DOHH2 (cell line): ENCODE results near the gene ENPP7.
"Not testable (repeated sequence)": the region's sequence is repeated elsewhere in the genome, so short reads cannot be mapped to it uniquely, and the experiment has no call there.

Experiments
- H3F3A ChIP-seq: fragments of 200-600 bp; sonication (generic), shearing (Covaris generic); 2 replicates; pipeline ENCODE4 v1.6.0; 2016; ENCODE audit warnings: antibody characterized with exemption, mild to moderate bottlenecking; ENCODE audit not compliant: control insufficient read depth, insufficient read depth
- H3K27ac ChIP-seq: fragments of 200-600 bp; sonication (generic); 2 replicates; pipeline ENCODE4 v1.5.1; 2014; ENCODE audit warnings: low read depth, mild to moderate bottlenecking, low read length, moderate library complexity
- H3K27me3 ChIP-seq: fragments of 200-600 bp; sonication (generic); 2 replicates; pipeline ENCODE4 v1.6.1; 2014; ENCODE audit warnings: mild to moderate bottlenecking, low read length, mixed read lengths; ENCODE audit not compliant: control insufficient read depth
- H3K36me3 ChIP-seq: fragments of 200-600 bp; sonication (generic); 2 replicates; pipeline ENCODE4 v1.6.1; 2014; ENCODE audit warnings: mild to moderate bottlenecking, low read length, moderate library complexity, mixed read lengths; ENCODE audit not compliant: control insufficient read depth
- H3K4me1 ChIP-seq: fragments of 200-600 bp; sonication (generic); 2 replicates; pipeline ENCODE4 v1.6.1; 2014; ENCODE audit warnings: mild to moderate bottlenecking, low read length, mixed read lengths; ENCODE audit not compliant: control insufficient read depth
- H3K4me2 ChIP-seq: fragments of 200-600 bp; sonication (generic); 2 replicates; pipeline ENCODE4 v1.6.0; 2014; ENCODE audit warnings: mild to moderate bottlenecking, low read length, moderate library complexity
- H3K4me3 ChIP-seq: fragments of 200-600 bp; sonication (generic); 2 replicates; pipeline ENCODE4 v1.5.1; 2014; ENCODE audit warnings: mild to moderate bottlenecking, low read length, mixed read lengths
- H3K79me2 ChIP-seq: fragments of 200-600 bp; sonication (generic); 2 replicates; pipeline ENCODE4 v1.6.1; 2014; ENCODE audit warnings: mild to moderate bottlenecking, low read length, mixed read lengths; ENCODE audit not compliant: control insufficient read depth
- H3K9me2 ChIP-seq: fragments of 200-600 bp; sonication (generic); replicated peaks from 2 replicates; pipeline ENCODE4 v1.6.1; 2014; ENCODE audit warnings: mild to moderate bottlenecking, low read length, mixed read lengths; ENCODE audit not compliant: control insufficient read depth
- H3K9me3 ChIP-seq: fragments of 200-600 bp; sonication (generic); 2 replicates; pipeline ENCODE4 v1.6.1; 2014; ENCODE audit warnings: antibody characterized with exemption, low read length, mixed read lengths; ENCODE audit not compliant: control insufficient read depth, insufficient read depth
- H4K20me1 ChIP-seq: fragments of 200-600 bp; sonication (generic); 2 replicates; pipeline ENCODE4 v1.6.0; 2014; ENCODE audit warnings: low read depth, mild to moderate bottlenecking, antibody characterized with exemption, low read length, moderate library complexity; ENCODE audit not compliant: control insufficient read depth, insufficient read depth
- EZH2phosphoT487 ChIP-seq: fragments of 200-600 bp; sonication (generic); IDR thresholded peaks from 2 replicates; pipeline ENCODE4 v1.6.1; 2017; ENCODE audit warnings: borderline replicate concordance, mild to moderate bottlenecking, antibody characterized with exemption, low read length, moderate library complexity, mixed read lengths
- TF ChIP-seq, protein P1 (sequence below): fragments of 200-600 bp; sonication (generic); IDR thresholded peaks from one replicate; pipeline ENCODE4 v1.5.1; 2014; ENCODE audit warnings: antibody characterized with exemption, mild to moderate bottlenecking, low read depth, low read length; ENCODE audit not compliant: poor library complexity, severe bottlenecking

The ENPP7 gene

DNA sequence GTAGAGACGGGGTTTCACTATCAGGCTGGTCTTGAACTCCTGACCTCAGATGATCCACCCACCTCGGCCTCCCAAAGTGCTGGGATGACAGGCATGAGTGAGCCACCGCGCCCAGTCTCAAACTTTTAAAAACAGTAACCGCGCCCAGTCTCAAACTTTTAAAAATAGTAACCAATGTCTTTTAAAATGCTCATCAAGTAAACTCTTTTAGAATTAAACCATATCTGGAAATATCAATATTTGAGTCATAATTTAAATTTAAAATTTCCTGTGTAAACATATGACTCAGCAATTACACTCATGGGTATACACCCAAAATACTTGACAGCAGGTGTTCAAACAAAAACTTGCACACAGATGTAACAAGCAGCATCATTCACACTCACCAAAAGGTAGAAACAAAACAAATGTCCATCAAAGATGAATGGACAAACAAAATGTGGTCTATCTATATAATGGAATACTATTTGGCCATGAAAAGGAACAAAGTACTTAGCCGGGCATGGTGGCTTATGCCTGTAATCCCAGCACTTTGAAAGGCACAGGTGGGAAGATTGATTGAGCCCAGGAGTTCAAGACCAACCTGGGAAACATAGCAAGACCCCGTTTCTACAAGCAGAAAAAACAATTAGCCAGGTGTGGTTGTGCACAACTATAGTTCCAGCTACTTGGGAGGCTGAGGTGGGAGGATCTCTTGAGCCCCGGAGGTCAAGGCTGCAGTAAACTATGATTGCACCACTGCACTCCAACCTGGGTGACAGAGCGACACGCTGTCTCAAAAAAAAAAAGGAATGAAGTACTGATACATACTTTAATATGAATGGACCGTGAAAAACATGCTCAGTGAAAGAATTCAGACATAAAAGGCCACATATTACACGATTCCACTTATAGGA lies 20.2 kb downstream of the ENPP7 start:
- Histone ChIP-seq H3K27me3 (peaks cover 6% of the 10 kb centered on the region; the same call in 1 of the 2 replicates), H3K36me3 (no peaks in the 10 kb centered on the region), H3K4me3 (no peak overlapping the region), H3K4me2 (no peak overlapping the region), H3K9me3 (no peaks in the 10 kb centered on the region), H3K27ac (no peak overlapping the region), H3F3A (peaks cover 7% of the 10 kb centered on the region; the same call in 1 of the 2 replicates), H3K9me2 (no peaks in the 10 kb centered on the region), H3K79me2 (no peaks in the 10 kb centered on the region), H3K4me1 (no peaks in the 10 kb centered on the region), H4K20me1 (no peaks in the 10 kb centered on the region)
- TF ChIP-seq, protein P1, sequence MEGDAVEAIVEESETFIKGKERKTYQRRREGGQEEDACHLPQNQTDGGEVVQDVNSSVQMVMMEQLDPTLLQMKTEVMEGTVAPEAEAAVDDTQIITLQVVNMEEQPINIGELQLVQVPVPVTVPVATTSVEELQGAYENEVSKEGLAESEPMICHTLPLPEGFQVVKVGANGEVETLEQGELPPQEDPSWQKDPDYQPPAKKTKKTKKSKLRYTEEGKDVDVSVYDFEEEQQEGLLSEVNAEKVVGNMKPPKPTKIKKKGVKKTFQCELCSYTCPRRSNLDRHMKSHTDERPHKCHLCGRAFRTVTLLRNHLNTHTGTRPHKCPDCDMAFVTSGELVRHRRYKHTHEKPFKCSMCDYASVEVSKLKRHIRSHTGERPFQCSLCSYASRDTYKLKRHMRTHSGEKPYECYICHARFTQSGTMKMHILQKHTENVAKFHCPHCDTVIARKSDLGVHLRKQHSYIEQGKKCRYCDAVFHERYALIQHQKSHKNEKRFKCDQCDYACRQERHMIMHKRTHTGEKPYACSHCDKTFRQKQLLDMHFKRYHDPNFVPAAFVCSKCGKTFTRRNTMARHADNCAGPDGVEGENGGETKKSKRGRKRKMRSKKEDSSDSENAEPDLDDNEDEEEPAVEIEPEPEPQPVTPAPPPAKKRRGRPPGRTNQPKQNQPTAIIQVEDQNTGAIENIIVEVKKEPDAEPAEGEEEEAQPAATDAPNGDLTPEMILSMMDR: no peak
- TF ChIP-seq EZH2phosphoT487: no peak

DNA sequence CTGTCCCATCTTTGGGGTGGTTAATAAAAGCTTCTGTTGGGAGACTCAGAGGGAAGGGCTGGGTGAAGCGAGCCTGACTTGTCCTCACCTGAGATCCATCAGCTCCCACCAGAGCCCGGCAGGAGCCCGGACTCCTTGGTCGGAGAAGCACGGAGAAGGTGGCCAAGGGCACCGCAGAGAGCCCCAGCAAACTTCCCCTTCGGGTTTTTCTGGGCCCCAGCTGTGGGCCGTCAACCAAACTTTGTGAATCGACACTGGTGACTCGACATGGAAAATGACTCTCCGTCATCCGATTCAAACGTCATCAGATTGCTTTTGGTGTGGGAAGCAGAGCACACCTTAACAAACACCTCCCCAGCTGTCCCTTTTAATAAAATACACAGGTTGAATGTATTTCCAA lies 21.4 kb downstream of the ENPP7 start:
- no peaks in the 10 kb centered on the region for H3K9me2 ChIP-seq
- no peaks in the 10 kb centered on the region for H3K79me2 ChIP-seq
- peaks cover 6% of the 10 kb centered on the region; the same call in 1 of the 2 replicates for H3K27me3 ChIP-seq
- no peak overlapping the region for H3K4me2 ChIP-seq
- no peak overlapping the region for H3K27ac ChIP-seq
- no peaks in the 10 kb centered on the region for H3K9me3 ChIP-seq
- no peak overlapping the region for H3K4me3 ChIP-seq
- H3K36me3 ChIP-seq: no peaks in the 10 kb centered on the region
- no peaks in the 10 kb centered on the region for H3K4me1 ChIP-seq
- no peaks in the 10 kb centered on the region for H4K20me1 ChIP-seq
- no peak for TF ChIP-seq EZH2phosphoT487
- TF ChIP-seq, protein P1: no peak
- peaks cover 7% of the 10 kb centered on the region; the same call in 1 of the 2 replicates for H3F3A ChIP-seq

DNA sequence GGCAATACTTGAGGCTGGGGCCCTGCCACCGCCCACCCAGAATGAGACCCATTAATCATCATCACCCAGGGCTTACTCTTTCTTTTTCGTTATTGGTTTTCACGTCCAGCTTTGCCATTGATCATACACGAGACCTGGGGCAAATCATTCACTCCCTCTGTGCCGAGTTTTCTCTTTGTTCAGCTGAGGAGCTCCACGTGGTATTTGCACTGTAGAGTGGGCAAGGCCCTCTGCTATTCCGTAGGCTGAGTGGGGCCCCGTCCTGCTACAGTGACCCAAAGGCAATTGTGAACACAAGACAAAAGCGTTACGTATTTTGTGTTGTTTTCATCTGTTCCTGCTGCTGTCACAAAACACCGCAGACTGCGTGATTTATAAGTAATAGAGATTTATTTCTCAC lies 23.6 kb downstream of the ENPP7 start:
- Histone ChIP-seq H3K9me3 (no peaks in the 10 kb centered on the region), H3K4me2 (no peak overlapping the region)
- TF ChIP-seq EZH2phosphoT487: no peak
- TF ChIP-seq, protein P1: no peak

DNA sequence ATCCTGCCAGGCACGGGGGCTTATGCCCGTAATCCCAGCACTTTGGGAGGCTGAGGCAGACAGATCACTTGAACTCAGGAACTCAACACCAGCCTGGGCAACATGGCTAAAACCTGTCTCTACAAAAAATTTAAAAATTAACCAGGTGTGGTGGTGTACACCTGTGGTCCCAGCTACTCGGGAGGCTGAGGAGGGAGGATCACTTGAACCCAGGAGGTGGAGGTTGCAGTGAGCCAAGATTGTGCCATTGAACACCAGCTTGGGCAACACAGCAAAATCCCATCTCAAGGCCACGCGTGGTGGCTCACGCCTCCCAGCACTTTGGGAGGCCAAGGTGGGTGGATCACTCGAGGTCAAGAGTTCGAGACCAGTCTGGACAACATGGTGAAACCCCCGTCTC lies 24.2 kb downstream of the ENPP7 start:
- H3K4me3 ChIP-seq, H3K27ac ChIP-seq, H3K79me2 ChIP-seq, H3K9me2 ChIP-seq, H3K27me3 ChIP-seq, H4K20me1 ChIP-seq, H3K4me1 ChIP-seq, H3K36me3 ChIP-seq, H3K4me2 ChIP-seq, H3F3A ChIP-seq, H3K9me3 ChIP-seq: not testable (repeated sequence)

More for the DNA sequence above, 23.6 kb downstream of the ENPP7 start:
- no peaks in the 10 kb centered on the region for H3K79me2 ChIP-seq
- H3K27ac ChIP-seq: no peak overlapping the region
- H3K4me3 ChIP-seq: no peak overlapping the region
- no peaks in the 10 kb centered on the region for H3K36me3 ChIP-seq
- H3K27me3 ChIP-seq: peaks cover 6% of the 10 kb centered on the region; the same call in 1 of the 2 replicates
- no peaks in the 10 kb centered on the region for H4K20me1 ChIP-seq
- no peaks in the 10 kb centered on the region for H3K9me2 ChIP-seq
- H3F3A ChIP-seq: 0 out of 2 replicates have a peak, but pooled peaks cover under 1% of the 10 kb centered on the region
- no peaks in the 10 kb centered on the region for H3K4me1 ChIP-seq
